ENCODE results near the gene CCDC197.

The CCDC197 gene

GRCh38 chr14:94001501-94002396, 4.6 kb downstream of the CCDC197 start:
- Histone ChIP-seq H4K20me1 (ENCODE audit: insufficient read depth, low read length) (0 out of 2 replicates have a peak, but pooled peaks cover 14% of the 10 kb centered on the region), H3K27ac (ENCODE audit: low read length) (no peak overlapping the region), H2AFZ (ENCODE audit: low read depth, low read length) (no peak overlapping the region), H3K4me3 (ENCODE audit: low read depth in 1 of 2, low read length in 2 of 2) (no peak overlapping the region), H3K4me1 (ENCODE audit: insufficient read depth, low read length) (no peaks in the 10 kb centered on the region), H3K27me3 (ENCODE audit: insufficient read depth, low read length, poor library complexity) (no peaks in the 10 kb centered on the region), H3K4me2 (ENCODE audit: insufficient read depth, low read length) (no peak overlapping the region), H3K9me3 (ENCODE audit: insufficient read depth, low read length, severe bottlenecking) (no peaks in the 10 kb centered on the region), H3K36me3 (ENCODE audit: insufficient read depth, low read length) (no peaks in the 10 kb centered on the region), H3K79me2 (ENCODE audit: insufficient read depth, low read length) (no peaks in the 10 kb centered on the region), H3K9ac (ENCODE audit: low read depth, low read length) (no peak overlapping the region)
- TF ChIP-seq CTCF (IDR thresholded peaks at IDR 0.05; ENCODE audit: borderline replicate concordance, extremely low read depth, low read length, poor library complexity, severe bottlenecking) (peak; percentile 97), EZH2 (IDR thresholded peaks at IDR 0.05; ENCODE audit: borderline replicate concordance, low read depth, low read length, severe bottlenecking) (no peak)
- ATAC-seq (ENCODE audit: insufficient read depth, low read depth) (peak; percentile 91), DNase-seq (peak; percentile 42)

DNA sequence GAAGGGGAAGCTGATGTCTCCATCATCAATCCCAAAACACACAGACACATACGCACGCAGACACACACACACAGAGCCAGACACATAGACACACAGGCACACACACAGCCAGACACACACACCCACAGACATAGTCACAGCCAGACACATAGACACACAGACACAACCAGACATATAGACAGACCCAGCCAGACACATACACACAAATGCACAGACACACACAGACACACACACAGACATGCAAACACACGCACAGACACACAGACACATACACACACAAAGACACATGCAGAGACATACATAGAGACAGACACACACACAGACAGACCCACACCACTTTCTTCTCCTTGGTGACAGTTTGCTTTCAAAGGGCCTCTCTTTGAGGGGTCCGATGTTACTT, 6.3 kb downstream of the CCDC197 start:
- no peak overlapping the region for H3K4me2 ChIP-seq (ENCODE audit: insufficient read depth, low read length)
- no peak overlapping the region for H3K4me3 ChIP-seq (ENCODE audit: low read depth in 1 of 2, low read length in 2 of 2)
- H4K20me1 ChIP-seq (ENCODE audit: insufficient read depth, low read length): 0 out of 2 replicates have a peak, but pooled peaks cover 11% of the 10 kb centered on the region
- no peaks in the 10 kb centered on the region for H3K4me1 ChIP-seq (ENCODE audit: insufficient read depth, low read length)
- no peaks in the 10 kb centered on the region for H3K27me3 ChIP-seq (ENCODE audit: insufficient read depth, low read length, poor library complexity)
- no peaks in the 10 kb centered on the region for H3K79me2 ChIP-seq (ENCODE audit: insufficient read depth, low read length)
- DNase-seq: no peak
- H3K9ac ChIP-seq (ENCODE audit: low read depth, low read length): no peak overlapping the region
- no peak overlapping the region for H2AFZ ChIP-seq (ENCODE audit: low read depth, low read length)
- TF ChIP-seq CTCF (IDR thresholded peaks at IDR 0.05; ENCODE audit: borderline replicate concordance, extremely low read depth, low read length, poor library complexity, severe bottlenecking): no peak
- TF ChIP-seq EZH2 (IDR thresholded peaks at IDR 0.05; ENCODE audit: borderline replicate concordance, low read depth, low read length, severe bottlenecking): no peak
- H3K27ac ChIP-seq (ENCODE audit: low read length): no peak overlapping the region
- ATAC-seq (ENCODE audit: insufficient read depth, low read depth): no peak
- H3K9me3 ChIP-seq (ENCODE audit: insufficient read depth, low read length, severe bottlenecking): no peaks in the 10 kb centered on the region
- H3K36me3 ChIP-seq (ENCODE audit: insufficient read depth, low read length): no peaks in the 10 kb centered on the region

- TF ChIP-seq EZH2 (IDR thresholded peaks at IDR 0.05; ENCODE audit: borderline replicate concordance, low read depth, low read length, severe bottlenecking): no peak
- TF ChIP-seq CTCF (IDR thresholded peaks at IDR 0.05; ENCODE audit: borderline replicate concordance, extremely low read depth, low read length, poor library complexity, severe bottlenecking): no peak
- Histone ChIP-seq H3K9me3 (ENCODE audit: insufficient read depth, low read length, severe bottlenecking) (no peaks in the 10 kb centered on the region), H3K27ac (ENCODE audit: low read length) (no peak overlapping the region), H3K9ac (ENCODE audit: low read depth, low read length) (no peak overlapping the region), H3K27me3 (ENCODE audit: insufficient read depth, low read length, poor library complexity) (no peaks in the 10 kb centered on the region), H3K4me1 (ENCODE audit: insufficient read depth, low read length) (no peaks in the 10 kb centered on the region), H4K20me1 (ENCODE audit: insufficient read depth, low read length) (0 out of 2 replicates have a peak, but pooled peaks cover 5% of the 10 kb centered on the region), H3K4me3 (ENCODE audit: low read depth in 1 of 2, low read length in 2 of 2) (no peak overlapping the region), H3K79me2 (ENCODE audit: insufficient read depth, low read length) (no peaks in the 10 kb centered on the region), H3K4me2 (ENCODE audit: insufficient read depth, low read length) (no peak overlapping the region), H2AFZ (ENCODE audit: low read depth, low read length) (no peak overlapping the region), H3K36me3 (ENCODE audit: insufficient read depth, low read length) (no peaks in the 10 kb centered on the region)
- DNase-seq (no peak), ATAC-seq (ENCODE audit: insufficient read depth, low read depth) (no peak)
These were observed 6.9 kb downstream of the CCDC197 start for GRCh38 chr14:94004015-94004414.

All from DND-41 (cell line).